SU-DHL-6 (cell line): ENCODE measurements around the gene KIF5B.
"Not testable (repeated sequence)": the region's sequence is repeated elsewhere in the genome, so short reads cannot be mapped to it uniquely, and the experiment has no call there.

Source experiments
- H2AFZ ChIP-seq: fragments of 200-600 bp; sonication (generic); 2 replicates; pipeline ENCODE4 v1.6.1; 2014; ENCODE audit warnings: low read depth, mild to moderate bottlenecking, moderate library complexity, mixed read lengths, antibody characterized with exemption, low read length; ENCODE audit not compliant: severe bottlenecking
- H3F3A ChIP-seq: fragments of 200-600 bp; shearing (Covaris generic); 2 replicates; pipeline ENCODE4 v1.6.0; 2016; ENCODE audit warnings: antibody characterized with exemption, mild to moderate bottlenecking; ENCODE audit not compliant: insufficient read depth
- H3K27ac ChIP-seq: fragments of 200-600 bp; sonication (generic); 2 replicates; pipeline ENCODE4 v1.5.1; 2016; ENCODE audit warnings: low read depth, mild to moderate bottlenecking, low read length, moderate library complexity, mixed read lengths
- H3K27me3 ChIP-seq: fragments of 200-600 bp; sonication (generic), shearing (Covaris generic); 2 replicates; pipeline ENCODE4 v1.6.0; 2014; ENCODE audit warnings: mild to moderate bottlenecking, low read length
- H3K36me3 ChIP-seq: fragments of 200-600 bp; sonication (generic); 2 replicates; pipeline ENCODE4 v1.6.1; 2014; ENCODE audit warnings: mild to moderate bottlenecking, low read length, mixed read lengths
- H3K4me2 ChIP-seq: fragments of 300-600, 200-600 bp; shearing (Covaris generic), sonication (generic); 2 replicates; pipeline ENCODE4 v1.6.0; 2014; ENCODE audit warnings: low read length, low read depth, mild to moderate bottlenecking; ENCODE audit not compliant: poor library complexity, severe bottlenecking
- H3K4me3 ChIP-seq: fragments of 200-600 bp; sonication (generic); 2 replicates; pipeline ENCODE4 v1.5.1; 2014; ENCODE audit warnings: antibody characterized with exemption, low read length, mild to moderate bottlenecking, mixed read lengths; ENCODE audit not compliant: insufficient read depth, poor library complexity, severe bottlenecking
- H3K79me2 ChIP-seq: fragments of 200-600 bp; sonication (generic); 2 replicates; pipeline ENCODE4 v1.6.1; 2014; ENCODE audit warnings: mild to moderate bottlenecking, low read length, moderate library complexity; ENCODE audit not compliant: insufficient read depth
- H3K9ac ChIP-seq: fragments of 200-600 bp; sonication (generic); 2 replicates; pipeline ENCODE4 v1.7.0; 2014; ENCODE audit warnings: mild to moderate bottlenecking, low read length
- H3K9me2 ChIP-seq: fragments of 200-600 bp; sonication (generic); replicated peaks from 2 replicates; pipeline ENCODE4 v1.6.1; 2014; ENCODE audit warnings: low read length; ENCODE audit not compliant: insufficient read depth
- H3K9me3 ChIP-seq: fragments of 200-600 bp; sonication (generic); 2 replicates; pipeline ENCODE4 v1.6.1; 2014; ENCODE audit warnings: low read length, mixed read lengths; ENCODE audit not compliant: insufficient read depth
- H4K20me1 ChIP-seq: fragments of 200-600 bp; sonication (generic); 2 replicates; pipeline ENCODE4 v1.6.1; 2014; ENCODE audit warnings: low read depth, mild to moderate bottlenecking, antibody characterized with exemption, low read length, moderate library complexity, mixed read lengths
- EZH2phosphoT487 ChIP-seq: fragments of 200-600 bp; sonication (generic), shearing (Covaris generic); conservative IDR thresholded peaks from 2 replicates; pipeline ENCODE4 v1.6.1; 2018; ENCODE audit warnings: mild to moderate bottlenecking, antibody characterized with exemption, low read length, moderate library complexity, mixed read lengths
- TF ChIP-seq, protein P1 (sequence below): fragments of 200-600 bp; sonication (generic); IDR thresholded peaks from one replicate; pipeline ENCODE4 v1.5.1; 2017; ENCODE audit warnings: antibody characterized with exemption, mild to moderate bottlenecking, low read length, moderate library complexity; ENCODE audit not compliant: insufficient read depth, poor library complexity, severe bottlenecking

Gene KIF5B

DNA sequence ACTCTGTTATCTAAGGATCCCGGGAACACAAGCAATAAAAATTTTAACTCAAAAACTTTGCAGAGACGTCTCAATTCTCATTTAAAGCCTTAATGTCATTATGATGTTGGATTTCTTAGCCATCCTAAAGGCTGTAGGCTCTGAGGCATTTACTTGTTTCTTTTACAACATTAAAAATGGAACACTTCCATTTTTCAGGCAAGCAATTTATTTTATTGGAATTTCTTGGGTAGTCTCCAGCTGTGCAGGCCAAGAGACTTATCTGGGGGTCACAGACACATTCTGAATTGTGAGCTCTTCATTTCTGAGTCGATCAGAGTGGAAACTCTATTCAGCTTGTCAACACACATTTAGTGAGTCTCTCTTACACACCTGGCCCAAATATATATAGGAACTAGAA, 48.0 kb upstream of the KIF5B start:
- Histone ChIP-seq H3K9me2 (no peaks in the 10 kb centered on the region), H2AFZ (no peak overlapping the region), H3K27ac (no peak overlapping the region), H3K4me2 (no peak overlapping the region), H3K9ac (no peak overlapping the region), H3K4me3 (no peak overlapping the region), H3K79me2 (no peaks in the 10 kb centered on the region), H3K9me3 (no peaks in the 10 kb centered on the region), H3K36me3 (no peaks in the 10 kb centered on the region), H3K27me3 (no peaks in the 10 kb centered on the region), H3F3A (no peaks in the 10 kb centered on the region), H4K20me1 (no peaks in the 10 kb centered on the region)
- TF ChIP-seq EZH2phosphoT487: no peak
- TF ChIP-seq, protein P1, sequence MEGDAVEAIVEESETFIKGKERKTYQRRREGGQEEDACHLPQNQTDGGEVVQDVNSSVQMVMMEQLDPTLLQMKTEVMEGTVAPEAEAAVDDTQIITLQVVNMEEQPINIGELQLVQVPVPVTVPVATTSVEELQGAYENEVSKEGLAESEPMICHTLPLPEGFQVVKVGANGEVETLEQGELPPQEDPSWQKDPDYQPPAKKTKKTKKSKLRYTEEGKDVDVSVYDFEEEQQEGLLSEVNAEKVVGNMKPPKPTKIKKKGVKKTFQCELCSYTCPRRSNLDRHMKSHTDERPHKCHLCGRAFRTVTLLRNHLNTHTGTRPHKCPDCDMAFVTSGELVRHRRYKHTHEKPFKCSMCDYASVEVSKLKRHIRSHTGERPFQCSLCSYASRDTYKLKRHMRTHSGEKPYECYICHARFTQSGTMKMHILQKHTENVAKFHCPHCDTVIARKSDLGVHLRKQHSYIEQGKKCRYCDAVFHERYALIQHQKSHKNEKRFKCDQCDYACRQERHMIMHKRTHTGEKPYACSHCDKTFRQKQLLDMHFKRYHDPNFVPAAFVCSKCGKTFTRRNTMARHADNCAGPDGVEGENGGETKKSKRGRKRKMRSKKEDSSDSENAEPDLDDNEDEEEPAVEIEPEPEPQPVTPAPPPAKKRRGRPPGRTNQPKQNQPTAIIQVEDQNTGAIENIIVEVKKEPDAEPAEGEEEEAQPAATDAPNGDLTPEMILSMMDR: no peak

DNA sequence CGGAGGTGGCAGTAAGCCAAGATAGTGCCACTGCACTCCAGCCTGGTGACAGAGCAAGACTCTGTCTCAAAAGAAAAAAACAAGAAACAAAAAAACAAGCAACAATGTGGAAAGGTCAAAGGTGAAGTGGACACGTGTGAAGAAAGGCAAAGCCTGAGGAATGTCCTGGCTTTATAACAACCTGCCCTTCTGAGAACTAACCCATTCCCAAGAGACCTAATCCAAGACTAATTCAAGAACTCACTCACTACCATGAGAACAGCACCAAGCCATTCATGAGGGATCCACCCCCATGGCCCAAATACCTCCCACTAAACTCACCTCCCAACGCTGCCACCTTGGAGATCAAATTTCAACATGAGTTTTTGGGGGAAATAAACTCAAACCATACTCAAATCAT, 47.5 kb upstream of the KIF5B start:
- no peak overlapping the region for H2AFZ ChIP-seq
- no peak overlapping the region for H3K4me3 ChIP-seq
- no peak overlapping the region for H3K9ac ChIP-seq
- no peaks in the 10 kb centered on the region for H3F3A ChIP-seq
- H3K27ac ChIP-seq: no peak overlapping the region
- no peaks in the 10 kb centered on the region for H3K27me3 ChIP-seq
- H3K36me3 ChIP-seq: no peaks in the 10 kb centered on the region
- H3K4me2 ChIP-seq: no peak overlapping the region
- no peaks in the 10 kb centered on the region for H3K9me3 ChIP-seq
- TF ChIP-seq, protein P1: no peak
- no peak for TF ChIP-seq EZH2phosphoT487
- H4K20me1 ChIP-seq: no peaks in the 10 kb centered on the region
- no peaks in the 10 kb centered on the region for H3K79me2 ChIP-seq
- H3K9me2 ChIP-seq: no peaks in the 10 kb centered on the region

DNA sequence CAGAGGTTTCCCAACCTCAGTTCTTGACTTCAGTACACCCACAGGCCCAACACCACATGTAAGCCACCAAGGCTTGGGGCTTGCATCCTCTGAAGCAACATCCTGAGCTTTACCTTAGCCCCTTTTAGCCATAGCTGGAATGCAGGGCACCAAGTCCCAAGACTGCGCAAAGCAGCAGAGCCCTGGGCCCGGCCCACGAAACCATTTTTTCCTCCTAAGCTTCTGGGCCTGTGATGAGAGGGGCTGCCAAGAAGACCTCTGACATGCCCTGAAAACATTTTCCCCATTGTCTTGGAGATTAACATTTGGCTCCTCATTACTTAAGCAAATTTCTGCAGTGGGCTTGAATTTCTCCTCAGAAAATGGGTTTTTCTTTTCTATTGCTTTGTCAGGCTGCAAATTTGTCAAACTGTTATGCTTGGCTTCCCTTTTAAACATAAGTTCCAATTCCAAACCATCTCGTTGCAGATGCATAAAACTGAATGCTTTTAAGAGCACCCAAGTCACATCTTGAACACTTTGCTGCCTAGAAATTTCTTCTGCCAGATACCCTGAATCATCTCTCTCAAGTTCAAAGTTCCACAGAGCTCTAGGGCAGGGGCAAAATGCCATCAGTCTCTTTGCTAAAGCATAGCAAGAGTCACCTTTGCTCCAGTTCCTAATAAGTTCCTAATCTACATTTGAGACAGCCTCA, 42.5 kb upstream of the KIF5B start:
- H3K36me3 ChIP-seq, H2AFZ ChIP-seq, H3K4me2 ChIP-seq, H3K9ac ChIP-seq, H3K79me2 ChIP-seq, H3K9me3 ChIP-seq, H3K27ac ChIP-seq, H3F3A ChIP-seq, H3K4me3 ChIP-seq, H3K27me3 ChIP-seq, H3K9me2 ChIP-seq, H4K20me1 ChIP-seq: not testable (repeated sequence)

DNA sequence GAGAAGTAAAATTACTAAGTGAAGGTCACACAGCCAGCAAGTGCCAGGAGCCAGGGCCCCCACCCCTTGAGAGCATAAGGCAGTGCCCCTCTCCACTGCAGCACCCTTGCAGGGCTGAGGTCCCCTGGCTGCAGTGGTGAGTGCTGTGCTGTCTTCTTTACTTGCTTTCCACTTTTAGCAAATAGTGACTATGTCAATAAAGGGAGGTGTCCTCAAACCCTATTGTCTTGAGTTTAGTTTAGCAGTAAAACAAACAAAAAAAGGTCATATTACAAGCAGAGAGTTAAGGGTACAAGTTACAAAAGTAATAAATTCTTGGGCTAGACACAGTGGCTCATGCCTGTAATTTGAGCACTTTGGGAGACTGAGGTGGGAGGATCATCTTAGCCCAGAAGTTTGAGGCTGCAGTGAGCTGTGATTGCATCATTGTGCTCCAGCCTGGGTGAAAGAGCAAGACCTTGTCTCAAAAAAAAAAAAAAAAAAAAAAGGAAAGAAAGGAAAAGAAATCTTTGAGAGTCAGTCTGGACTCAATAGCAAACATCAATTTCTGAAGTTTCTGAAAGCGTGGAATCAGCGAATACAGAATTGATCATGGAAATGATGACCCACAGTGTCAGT, 39.0 kb upstream of the KIF5B start:
- Histone ChIP-seq H3K79me2 (no peaks in the 10 kb centered on the region), H3K9me3 (no peaks in the 10 kb centered on the region)

More for the DNA sequence above, 39.0 kb upstream of the KIF5B start:
- H2AFZ ChIP-seq: no peak overlapping the region
- TF ChIP-seq, protein P1: no peak
- TF ChIP-seq EZH2phosphoT487: no peak
- no peak overlapping the region for H3K4me3 ChIP-seq
- no peaks in the 10 kb centered on the region for H3K27me3 ChIP-seq
- no peaks in the 10 kb centered on the region for H3F3A ChIP-seq
- no peak overlapping the region for H3K4me2 ChIP-seq
- H3K27ac ChIP-seq: no peak overlapping the region
- H4K20me1 ChIP-seq: no peaks in the 10 kb centered on the region
- no peak overlapping the region for H3K9ac ChIP-seq
- H3K9me2 ChIP-seq: no peaks in the 10 kb centered on the region
- no peaks in the 10 kb centered on the region for H3K36me3 ChIP-seq
